KMS-11 (cell line): ENCODE measurements around the gene LDAF1.
"Not testable (repeated sequence)": the region's sequence is repeated elsewhere in the genome, so short reads cannot be mapped to it uniquely, and the experiment has no call there.

Experiments
- H2AFZ ChIP-seq: fragments of 200-600 bp; sonication (generic); 2 replicates; pipeline ENCODE4 v1.6.1; 2016; ENCODE audit warnings: antibody characterized with exemption, mixed run types, low read depth
- H3K27ac ChIP-seq: fragments of 200-600 bp; sonication (generic); 2 replicates; pipeline ENCODE4 v1.6.1; 2016; ENCODE audit warnings: mild to moderate bottlenecking, mixed run types
- H3K27me3 ChIP-seq: fragments of 200-600 bp; sonication (generic); 2 replicates; pipeline ENCODE4 v1.6.1; 2017; ENCODE audit warnings: mild to moderate bottlenecking, low read depth, mixed run types, moderate library complexity; ENCODE audit not compliant: insufficient read depth
- H3K36me3 ChIP-seq: fragments of 200-600 bp; sonication (generic); 2 replicates; pipeline ENCODE4 v1.6.1; 2017; ENCODE audit warnings: mild to moderate bottlenecking, mixed run types; ENCODE audit not compliant: insufficient read depth
- H3K4me1 ChIP-seq: fragments of 200-600 bp; sonication (generic); 2 replicates; pipeline ENCODE4 v1.6.1; 2016; ENCODE audit warnings: mild to moderate bottlenecking, low read depth, mixed run types; ENCODE audit not compliant: poor library complexity, severe bottlenecking
- H3K4me2 ChIP-seq: fragments of 200-600 bp; sonication (generic); 2 replicates; pipeline ENCODE4 v1.7.0; 2016; ENCODE audit warnings: mild to moderate bottlenecking, mixed run types
- H3K4me3 ChIP-seq: fragments of 200-600 bp; sonication (generic); IDR thresholded peaks from 2 replicates; pipeline ENCODE4 v1.6.1; 2017; ENCODE audit warnings: low read depth, low read length, mixed read lengths; ENCODE audit not compliant: insufficient read depth
- H3K79me2 ChIP-seq: fragments of 200-600 bp; sonication (generic); 2 replicates; pipeline ENCODE4 v1.6.1; 2016; ENCODE audit warnings: low read depth, mixed run types; ENCODE audit not compliant: insufficient read depth
- H3K9ac ChIP-seq: fragments of 200-600 bp; sonication (generic); 2 replicates; pipeline ENCODE4 v1.6.1; 2016; ENCODE audit warnings: mild to moderate bottlenecking, mixed run types
- H4K20me1 ChIP-seq: fragments of 200-600 bp; sonication (generic); 2 replicates; pipeline ENCODE4 v1.6.1; 2016; ENCODE audit warnings: mild to moderate bottlenecking, mixed run types; ENCODE audit not compliant: insufficient read depth
- TF ChIP-seq, protein P1 (sequence below): fragments of 200-600 bp; sonication (generic); conservative IDR thresholded peaks from 2 replicates; pipeline ENCODE4 v1.6.1; 2017; ENCODE audit warnings: low read depth, mild to moderate bottlenecking, antibody characterized with exemption, low read length, moderate library complexity, mixed read lengths

LDAF1 gene

DNA sequence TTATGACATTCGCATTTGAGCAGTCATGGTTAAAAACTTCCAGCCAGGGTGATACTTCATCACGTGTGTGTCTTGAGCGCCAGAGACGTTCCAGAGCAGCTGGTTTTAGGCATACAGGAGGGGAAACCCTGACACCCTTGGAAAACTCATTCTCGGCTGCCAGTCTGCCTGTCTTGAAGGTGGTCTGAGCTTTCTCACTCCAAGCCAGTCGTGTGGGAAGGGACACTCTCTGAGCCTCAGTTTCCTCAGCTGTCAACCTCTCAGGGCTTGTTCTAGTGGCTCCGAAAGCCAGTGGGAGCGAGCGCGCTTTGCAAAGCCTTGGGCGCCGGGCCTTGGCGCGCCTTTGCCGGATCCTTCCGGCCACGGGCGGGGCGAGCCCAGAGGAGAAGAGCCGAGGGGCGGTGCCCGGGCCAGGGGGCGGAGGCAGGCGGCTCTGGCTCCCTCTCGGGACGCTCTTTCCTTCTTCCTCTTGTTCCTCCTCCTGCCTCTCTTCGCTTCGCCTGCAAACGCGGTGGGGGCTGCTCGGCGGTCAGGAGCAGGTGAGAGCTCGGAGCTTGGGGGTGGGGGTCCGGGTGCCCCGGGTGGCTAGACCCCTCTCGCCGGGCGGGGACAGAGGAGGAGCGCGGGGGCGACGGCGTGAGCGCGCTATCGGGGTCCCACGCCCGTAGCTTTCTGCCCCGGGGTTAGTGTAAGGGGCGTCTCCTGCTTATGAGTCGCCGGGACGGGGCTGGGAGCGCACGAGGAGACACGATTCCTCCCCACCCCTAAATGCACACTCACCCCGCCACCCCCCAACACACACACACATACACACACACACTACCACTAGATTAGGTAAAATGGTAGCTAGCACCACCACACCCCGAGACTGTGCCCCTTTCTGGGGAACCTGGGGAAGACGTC lies at the start of gene LDAF1:
TSS of gene LDAF1 (plus strand) at position 467 of the 903 bp plus-strand sequence. CDS start 2,509 bp downstream, outside the sequence.
- no peaks in the 10 kb centered on the region for H3K79me2 ChIP-seq

DNA sequence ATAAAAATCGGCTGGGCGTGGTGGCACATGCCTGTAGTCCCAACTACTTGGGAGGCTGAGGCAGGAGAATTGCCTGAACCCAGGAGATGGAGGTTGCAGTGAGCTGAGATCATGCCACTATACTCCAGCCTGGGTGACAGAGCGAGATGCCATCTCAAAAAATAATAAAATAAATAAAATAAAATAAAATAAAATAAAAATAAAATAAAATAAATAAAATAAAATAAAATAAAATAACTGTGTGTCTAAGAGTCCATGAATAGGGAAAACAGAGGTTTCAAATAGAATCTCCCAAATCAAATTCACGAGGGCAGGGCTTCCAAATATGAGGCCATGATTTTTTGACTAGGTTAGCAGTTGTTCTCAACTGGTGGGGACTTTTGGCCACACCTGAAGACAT lies 42.9 kb upstream of the LDAF1 start:
- H3K4me2 ChIP-seq, H4K20me1 ChIP-seq, H3K4me1 ChIP-seq, H3K36me3 ChIP-seq, H3K27me3 ChIP-seq, H3K27ac ChIP-seq, H3K9ac ChIP-seq, H2AFZ ChIP-seq, H3K4me3 ChIP-seq, H3K79me2 ChIP-seq: not testable (repeated sequence)

More for the DNA sequence above, at the start of gene LDAF1:
- Histone ChIP-seq H4K20me1 (no peaks in the 10 kb centered on the region), H2AFZ (peak within 1 kb of the TSS; percentile 100), H3K27ac (no peak within 1 kb of the TSS), H3K36me3 (no peaks in the 10 kb centered on the region), H3K4me2 (peak within 1 kb of the TSS; percentile 91), H3K4me3 (no peak within 1 kb of the TSS), H3K27me3 (no peaks in the 10 kb centered on the region), H3K9ac (peak within 1 kb of the TSS; percentile 43; the same call in 1 of the 2 replicates), H3K4me1 (peaks cover 7% of the 10 kb centered on the region)
- TF ChIP-seq, protein P1, sequence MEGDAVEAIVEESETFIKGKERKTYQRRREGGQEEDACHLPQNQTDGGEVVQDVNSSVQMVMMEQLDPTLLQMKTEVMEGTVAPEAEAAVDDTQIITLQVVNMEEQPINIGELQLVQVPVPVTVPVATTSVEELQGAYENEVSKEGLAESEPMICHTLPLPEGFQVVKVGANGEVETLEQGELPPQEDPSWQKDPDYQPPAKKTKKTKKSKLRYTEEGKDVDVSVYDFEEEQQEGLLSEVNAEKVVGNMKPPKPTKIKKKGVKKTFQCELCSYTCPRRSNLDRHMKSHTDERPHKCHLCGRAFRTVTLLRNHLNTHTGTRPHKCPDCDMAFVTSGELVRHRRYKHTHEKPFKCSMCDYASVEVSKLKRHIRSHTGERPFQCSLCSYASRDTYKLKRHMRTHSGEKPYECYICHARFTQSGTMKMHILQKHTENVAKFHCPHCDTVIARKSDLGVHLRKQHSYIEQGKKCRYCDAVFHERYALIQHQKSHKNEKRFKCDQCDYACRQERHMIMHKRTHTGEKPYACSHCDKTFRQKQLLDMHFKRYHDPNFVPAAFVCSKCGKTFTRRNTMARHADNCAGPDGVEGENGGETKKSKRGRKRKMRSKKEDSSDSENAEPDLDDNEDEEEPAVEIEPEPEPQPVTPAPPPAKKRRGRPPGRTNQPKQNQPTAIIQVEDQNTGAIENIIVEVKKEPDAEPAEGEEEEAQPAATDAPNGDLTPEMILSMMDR: no peak

DNA sequence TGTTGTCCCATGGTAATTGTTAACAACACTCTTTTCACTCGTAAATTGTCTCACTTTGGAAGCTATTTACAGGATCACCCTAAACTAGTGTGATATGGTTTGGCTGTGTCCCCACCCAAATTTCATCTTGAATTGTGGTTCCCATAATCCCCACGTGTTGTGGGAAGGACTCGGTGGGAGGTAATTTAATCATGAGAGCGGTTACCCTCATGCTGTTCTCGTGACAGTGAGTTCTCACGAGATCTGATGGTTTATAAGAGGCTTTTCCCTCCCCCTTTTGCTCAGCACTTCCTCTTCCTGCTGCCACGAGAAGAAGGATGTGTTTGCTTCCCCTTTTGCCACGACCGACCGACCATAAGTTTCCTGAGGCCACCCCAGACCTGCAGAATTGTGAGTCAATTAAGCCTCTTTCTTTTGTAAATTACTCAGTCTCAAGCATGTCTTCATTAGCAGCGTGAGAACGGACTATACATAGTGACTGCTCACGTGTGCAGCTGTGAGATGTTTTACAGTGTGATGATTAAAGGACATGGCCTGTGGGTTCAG lies 42.3 kb upstream of the LDAF1 start:
- H4K20me1 ChIP-seq: no peaks in the 10 kb centered on the region
- H3K27ac ChIP-seq: no peak overlapping the region
- H3K4me3 ChIP-seq: no peak overlapping the region

DNA sequence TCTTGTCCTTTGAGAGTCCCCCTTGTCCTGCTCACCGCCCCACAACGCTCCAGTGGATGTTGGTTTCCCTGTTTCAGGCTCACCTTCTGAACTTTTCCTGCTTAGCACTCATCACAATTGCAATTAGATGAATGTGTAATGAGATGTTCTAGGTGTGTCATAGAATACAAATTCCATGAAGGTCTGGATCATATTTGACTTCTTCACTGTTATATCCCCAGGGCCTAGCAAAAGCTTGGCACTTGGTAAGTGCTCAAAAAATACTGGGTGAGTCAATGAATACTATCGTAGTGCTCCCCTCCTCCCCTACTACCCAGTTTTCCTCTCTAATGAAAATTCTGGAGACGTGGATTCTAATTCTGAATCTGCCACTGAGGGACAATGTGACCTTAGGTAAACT lies 40.9 kb upstream of the LDAF1 start:
- Histone ChIP-seq H3K4me2 (no peak overlapping the region), H2AFZ (no peak overlapping the region), H3K36me3 (no peaks in the 10 kb centered on the region), H3K27me3 (no peaks in the 10 kb centered on the region), H3K4me3 (no peak overlapping the region), H3K9ac (no peak overlapping the region), H3K27ac (no peak overlapping the region), H3K4me1 (no peaks in the 10 kb centered on the region), H3K79me2 (no peaks in the 10 kb centered on the region), H4K20me1 (no peaks in the 10 kb centered on the region)
- TF ChIP-seq, protein P1: no peak

More for the DNA sequence above, 42.3 kb upstream of the LDAF1 start:
- no peak overlapping the region for H3K9ac ChIP-seq
- no peak overlapping the region for H3K4me2 ChIP-seq
- no peaks in the 10 kb centered on the region for H3K79me2 ChIP-seq
- no peaks in the 10 kb centered on the region for H3K4me1 ChIP-seq
- H3K36me3 ChIP-seq: no peaks in the 10 kb centered on the region
- H3K27me3 ChIP-seq: no peaks in the 10 kb centered on the region
- no peak overlapping the region for H2AFZ ChIP-seq
- TF ChIP-seq, protein P1: no peak

DNA sequence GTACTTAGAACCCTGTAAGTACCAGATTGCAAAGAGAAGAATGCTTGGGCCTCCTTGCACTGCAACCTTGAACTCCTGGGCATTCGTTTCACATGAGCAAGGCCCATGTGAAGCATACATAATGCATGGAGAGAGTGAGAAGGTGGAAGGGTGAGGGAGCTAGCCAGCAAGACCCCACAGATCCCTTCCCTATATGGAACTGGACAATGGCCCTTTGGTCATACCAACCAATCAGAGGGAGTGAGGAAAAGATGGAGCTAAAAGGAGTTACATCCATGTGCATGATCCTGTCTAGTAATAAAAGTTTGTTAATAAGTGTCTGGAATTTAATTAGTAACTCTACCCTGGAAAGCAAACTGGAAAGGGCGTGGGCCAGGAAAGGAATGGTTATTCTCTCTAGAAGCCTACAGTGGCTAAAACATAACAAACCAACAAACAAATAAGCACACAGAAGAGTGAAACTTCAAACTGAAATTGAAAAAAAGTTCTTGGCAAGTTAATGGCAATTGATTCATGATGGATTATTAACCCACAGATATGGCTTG lies 37.4 kb upstream of the LDAF1 start:
- H3K4me2 ChIP-seq: no peak overlapping the region
- TF ChIP-seq, protein P1: no peak

More for the DNA sequence above, 37.4 kb upstream of the LDAF1 start:
- Histone ChIP-seq H3K36me3 (no peaks in the 10 kb centered on the region), H3K79me2 (no peaks in the 10 kb centered on the region), H2AFZ (no peak overlapping the region), H3K9ac (no peak overlapping the region), H3K4me1 (no peaks in the 10 kb centered on the region), H3K4me3 (no peak overlapping the region), H4K20me1 (no peaks in the 10 kb centered on the region), H3K27ac (no peak overlapping the region), H3K27me3 (no peaks in the 10 kb centered on the region)
